LNCaP clone FGC (cell line): ENCODE results near the gene CACNA1C.

ENCODE experiments used
- DNase-seq: peaks from one replicate; pipeline ENCODE4 v3.0.0-alpha.2; 2011; ENCODE audit warnings: low read depth
- H3K4me3 ChIP-seq: 2 replicates; pipeline ENCODE4 v1.5.1; 2011; ENCODE audit warnings: mild to moderate bottlenecking, low read depth, low read length, control low read depth
- TF ChIP-seq, protein P1 (sequence below): IDR thresholded peaks from 2 replicates; pipeline ENCODE4 v1.5.1; 2012; ENCODE audit warnings: mild to moderate bottlenecking; ENCODE audit not compliant: control insufficient read depth, insufficient read depth; ENCODE audit errors: extremely low read depth

The CACNA1C gene

DNA sequence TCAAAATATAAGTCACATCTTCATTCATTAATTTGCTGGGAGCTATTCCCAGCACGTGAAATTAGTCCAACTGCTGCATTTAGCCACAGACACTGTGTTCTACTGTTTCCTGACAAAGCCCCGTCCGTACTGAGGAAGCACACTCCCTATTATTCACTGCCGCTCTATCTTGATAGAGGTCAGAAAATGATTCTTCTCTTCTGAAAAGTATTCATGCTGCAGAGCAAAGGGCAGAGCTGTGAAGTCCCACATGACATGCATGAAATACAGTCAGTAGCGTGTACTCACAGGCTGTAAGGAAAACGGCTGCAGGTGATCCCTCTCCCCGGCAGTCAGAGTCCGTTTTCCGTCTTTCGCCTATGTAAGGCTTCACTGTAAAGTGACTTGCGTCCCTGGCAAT lies 439.4 kb downstream of the CACNA1C start:
- H3K4me3 ChIP-seq: no peak overlapping the region
- DNase-seq: no peak
- TF ChIP-seq, protein P1, sequence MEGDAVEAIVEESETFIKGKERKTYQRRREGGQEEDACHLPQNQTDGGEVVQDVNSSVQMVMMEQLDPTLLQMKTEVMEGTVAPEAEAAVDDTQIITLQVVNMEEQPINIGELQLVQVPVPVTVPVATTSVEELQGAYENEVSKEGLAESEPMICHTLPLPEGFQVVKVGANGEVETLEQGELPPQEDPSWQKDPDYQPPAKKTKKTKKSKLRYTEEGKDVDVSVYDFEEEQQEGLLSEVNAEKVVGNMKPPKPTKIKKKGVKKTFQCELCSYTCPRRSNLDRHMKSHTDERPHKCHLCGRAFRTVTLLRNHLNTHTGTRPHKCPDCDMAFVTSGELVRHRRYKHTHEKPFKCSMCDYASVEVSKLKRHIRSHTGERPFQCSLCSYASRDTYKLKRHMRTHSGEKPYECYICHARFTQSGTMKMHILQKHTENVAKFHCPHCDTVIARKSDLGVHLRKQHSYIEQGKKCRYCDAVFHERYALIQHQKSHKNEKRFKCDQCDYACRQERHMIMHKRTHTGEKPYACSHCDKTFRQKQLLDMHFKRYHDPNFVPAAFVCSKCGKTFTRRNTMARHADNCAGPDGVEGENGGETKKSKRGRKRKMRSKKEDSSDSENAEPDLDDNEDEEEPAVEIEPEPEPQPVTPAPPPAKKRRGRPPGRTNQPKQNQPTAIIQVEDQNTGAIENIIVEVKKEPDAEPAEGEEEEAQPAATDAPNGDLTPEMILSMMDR: no peak

DNA sequence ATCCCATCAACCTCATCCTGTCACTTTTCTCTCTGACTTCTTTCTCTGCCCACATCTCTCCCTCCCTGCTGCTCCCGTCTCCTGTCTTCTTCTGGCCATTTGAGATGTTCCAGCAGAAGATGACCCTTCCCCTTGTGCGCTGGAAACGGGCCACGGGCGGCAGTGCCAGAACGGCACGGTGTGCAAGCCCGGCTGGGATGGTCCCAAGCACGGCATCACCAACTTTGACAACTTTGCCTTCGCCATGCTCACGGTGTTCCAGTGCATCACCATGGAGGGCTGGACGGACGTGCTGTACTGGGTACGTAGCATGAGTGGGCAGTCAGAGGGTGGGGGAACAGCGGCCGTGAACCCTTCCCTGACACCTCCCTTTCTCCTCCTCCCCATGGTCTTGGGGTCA lies 440.3 kb downstream of the CACNA1C start:
- DNase-seq: no peak
- H3K4me3 ChIP-seq: no peak overlapping the region
- TF ChIP-seq, protein P1: no peak

DNA sequence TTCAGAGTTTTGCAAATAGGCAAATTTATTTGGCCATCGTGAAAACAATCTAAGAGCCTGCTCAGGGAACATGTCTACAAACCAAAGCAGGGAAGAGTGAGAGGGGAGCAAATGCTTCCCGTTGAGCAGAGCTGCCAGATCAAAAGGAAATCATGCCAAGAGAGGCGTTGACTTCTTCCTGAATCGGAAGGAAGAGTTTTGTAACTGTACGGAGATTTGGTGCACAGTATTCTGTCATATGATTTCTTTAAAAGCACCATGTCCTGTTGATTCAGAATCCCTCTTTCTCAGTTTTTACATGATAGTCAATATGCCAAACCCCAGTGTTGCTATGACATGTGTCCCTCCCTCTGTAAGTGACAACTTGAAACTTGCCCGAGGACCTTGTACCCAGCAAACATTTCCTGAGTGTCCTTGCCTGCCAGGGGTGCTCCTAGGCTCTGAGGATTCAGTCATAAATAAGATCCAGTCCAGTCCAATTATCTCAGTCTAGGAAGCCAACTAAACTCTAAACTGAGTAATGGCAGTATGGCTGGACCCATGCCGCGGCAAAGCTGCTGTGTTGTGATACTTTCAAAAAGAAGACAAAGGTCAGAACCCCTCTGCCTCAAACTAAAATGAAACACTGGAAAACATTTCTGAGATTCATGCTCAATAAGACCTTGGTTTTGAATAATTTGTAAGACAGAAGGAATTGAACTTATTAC lies 441.9 kb downstream of the CACNA1C start:
- H3K4me3 ChIP-seq: no peak overlapping the region
- TF ChIP-seq, protein P1: no peak
- no peak for DNase-seq

DNA sequence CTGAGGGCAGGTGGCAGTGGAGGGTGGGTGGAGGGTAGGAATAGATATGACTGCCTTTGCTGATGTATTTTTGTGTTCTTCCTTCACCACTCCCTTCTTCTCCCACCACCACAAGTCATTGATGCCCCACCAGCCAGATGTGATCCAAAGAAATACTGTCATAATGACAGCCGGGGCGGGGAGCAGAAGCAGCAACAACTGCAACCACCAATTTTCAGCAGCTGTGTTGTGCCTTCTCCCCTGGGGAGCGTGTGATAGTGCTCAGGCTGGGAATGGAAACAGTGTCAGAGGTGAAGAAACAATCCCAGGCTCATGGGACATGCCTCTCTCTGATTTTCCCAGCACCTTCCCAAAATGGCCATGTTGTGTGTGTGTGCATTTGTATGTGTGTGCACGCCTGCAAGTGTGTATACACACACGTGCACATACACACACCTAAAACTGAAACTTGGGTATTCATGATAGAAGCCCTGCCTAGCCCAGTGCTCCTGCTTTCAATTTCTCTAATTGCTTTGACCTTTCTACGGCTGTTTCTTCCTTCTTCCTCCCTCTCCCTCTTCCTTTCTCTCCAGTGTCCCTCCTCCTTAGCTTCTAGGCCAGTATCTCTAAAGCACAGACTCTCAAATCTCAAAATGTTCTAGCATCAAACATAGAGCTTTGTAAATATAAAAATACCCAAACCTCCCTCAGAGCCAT lies 442.8 kb downstream of the CACNA1C start:
- DNase-seq: no peak
- H3K4me3 ChIP-seq: no peak overlapping the region
- TF ChIP-seq, protein P1: no peak

DNA sequence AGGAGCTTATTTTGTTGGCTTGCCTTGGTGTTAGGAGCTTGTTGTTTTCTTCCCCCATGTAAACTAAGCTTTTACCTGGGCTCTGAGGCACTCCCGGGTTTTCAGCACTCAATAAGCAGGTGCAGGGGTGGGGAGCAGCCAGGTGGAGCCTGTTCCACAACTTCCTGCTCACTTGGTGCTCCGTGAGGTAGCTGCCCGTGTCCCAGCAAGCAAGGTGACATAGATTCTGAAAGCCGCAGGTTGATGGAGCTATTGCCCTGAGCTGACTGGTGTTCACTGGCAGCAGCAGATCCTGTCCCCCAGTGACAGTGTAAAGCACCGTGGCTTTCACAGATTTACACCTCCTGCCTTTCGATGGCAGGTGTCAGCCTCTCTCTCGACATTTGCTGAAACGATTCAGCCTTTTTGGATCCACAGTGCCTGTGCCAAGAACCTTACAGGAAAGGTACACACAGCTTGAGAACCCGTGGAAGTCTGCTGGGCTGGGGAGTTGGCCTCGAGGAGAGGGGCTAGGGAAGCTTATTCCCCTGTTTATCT lies 446.2 kb downstream of the CACNA1C start:
- no peak for DNase-seq
- TF ChIP-seq, protein P1: 0 out of 2 replicates have a peak, but pooled peaks have one; percentile 15
- no peak overlapping the region for H3K4me3 ChIP-seq

DNA sequence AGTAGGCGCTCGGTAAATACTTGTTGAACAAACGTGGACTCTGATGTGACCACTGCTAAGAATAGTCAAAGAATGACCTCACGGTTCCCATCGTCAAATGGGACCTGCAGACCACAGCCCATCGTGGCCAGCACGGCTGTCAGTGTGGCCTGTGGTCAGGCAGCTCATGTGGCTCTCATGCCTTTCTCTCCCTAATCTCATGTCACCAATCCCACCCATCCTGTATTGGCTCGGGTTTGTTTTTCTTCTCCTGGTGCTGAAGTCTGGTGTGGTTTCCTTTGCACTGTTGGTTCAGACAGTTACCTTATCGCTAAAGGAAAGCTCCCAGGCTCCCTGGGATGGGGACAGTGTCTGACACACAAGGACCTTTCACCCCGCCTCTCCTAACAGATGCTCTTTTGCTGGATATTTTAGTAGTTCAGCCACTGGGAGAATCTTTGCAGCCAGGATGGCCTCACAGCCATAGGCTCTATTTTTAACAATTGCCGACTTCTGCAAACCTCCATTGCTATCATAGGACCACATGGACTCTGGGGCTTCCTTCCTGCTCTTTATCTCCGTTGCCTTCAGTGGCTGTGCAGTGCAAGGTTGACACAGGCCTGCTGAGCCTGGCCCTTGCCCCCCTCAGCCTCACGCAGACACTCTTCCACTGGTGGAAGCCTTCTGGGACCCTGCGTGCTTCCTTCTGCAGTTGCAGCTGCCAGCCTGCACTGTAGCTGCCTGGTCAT lies 448.8 kb downstream of the CACNA1C start:
- no peak overlapping the region for H3K4me3 ChIP-seq
- TF ChIP-seq, protein P1: no peak
- DNase-seq: no peak
